HG03575 (cell line): Measurements from ENCODE around the gene SLC1A3.

ENCODE experiments used
- ATAC-seq: cut with Tn5 transposase; IDR thresholded peaks from one replicate; pipeline ENCODE4 v1.9.1; 2021; ENCODE audit not compliant: unreplicated experiment, insufficient number of reproducible peaks, low FRiP score; ENCODE audit errors: extremely low read depth

The SLC1A3 gene

GRCh38 chr5:36698031-36698430, 91.6 kb downstream of the SLC1A3 start:
- no peak for ATAC-seq

- peak; percentile 86 for ATAC-seq
Observed at GRCh38 chr5:36701085-36701698, 94.8 kb downstream of the SLC1A3 start.

GRCh38 chr5:36703245-36703860, 96.9 kb downstream of the SLC1A3 start:
- no peak for ATAC-seq

- no peak for ATAC-seq
Observed at GRCh38 chr5:36704131-36704530, 97.7 kb downstream of the SLC1A3 start.

- ATAC-seq = no peak
Observed at GRCh38 chr5:36705055-36705454, 98.6 kb downstream of the SLC1A3 start.

GRCh38 chr5:36706662-36707061, 100.3 kb downstream of the SLC1A3 start:
- ATAC-seq = no peak

- ATAC-seq = no peak
Observed at GRCh38 chr5:36708996-36709395, 102.6 kb downstream of the SLC1A3 start.

- no peak for ATAC-seq
Observed at GRCh38 chr5:36710039-36710438, 103.6 kb downstream of the SLC1A3 start.

GRCh38 chr5:36712706-36713105, 106.3 kb downstream of the SLC1A3 start:
- ATAC-seq = no peak

GRCh38 chr5:36713541-36713940, 107.1 kb downstream of the SLC1A3 start:
- ATAC-seq = no peak

- no peak for ATAC-seq
Observed at GRCh38 chr5:36717131-36717695, 110.8 kb downstream of the SLC1A3 start.

- no peak for ATAC-seq
Observed at GRCh38 chr5:36719282-36719681, 112.9 kb downstream of the SLC1A3 start.

GRCh38 chr5:36720688-36721087, 114.3 kb downstream of the SLC1A3 start:
- ATAC-seq = peak; percentile 14

- ATAC-seq = no peak
Observed at GRCh38 chr5:36721664-36722235, 115.3 kb downstream of the SLC1A3 start.

- ATAC-seq = no peak
Observed at GRCh38 chr5:36722900-36723299, 116.5 kb downstream of the SLC1A3 start.

GRCh38 chr5:36723912-36724311, 117.5 kb downstream of the SLC1A3 start:
- peak; percentile 23 for ATAC-seq

- peak; percentile 38 for ATAC-seq
Observed at GRCh38 chr5:36724467-36725332, 118.3 kb downstream of the SLC1A3 start.

GRCh38 chr5:36726317-36726716, 119.9 kb downstream of the SLC1A3 start:
- no peak for ATAC-seq

GRCh38 chr5:36726767-36727166, 120.4 kb downstream of the SLC1A3 start:
- no peak for ATAC-seq
